Activated naive CD4-positive, alpha-beta T cell treated with anti-CD3 and anti-CD28 coated beads, Interleukin-2, amount 50 U/mL, for 72 hours (primary cell): ENCODE results near the gene CLIC5. TPM values are rescaled to one million over a fixed set of nuclear protein-coding genes. Genes with fewer than 3 reads are reported as not detected.

Source experiments
- ATAC-seq, 2 donors: fragments of 150-1000 bp; cut with Tn5 transposase; 2 replicates each; pipeline ENCODE4 v1.10.0; 2021; ENCODE audit warnings: mild to moderate bottlenecking in 2 of 2, moderate library complexity in 2 of 2
- DNase-seq, 2 donors: peaks; one replicate each; pipeline ENCODE4 v3.0.0; 2021 to 2022; ENCODE audit warnings: low spot score in 2 of 2
- H3K27ac Mint-ChIP-seq, 2 donors: one replicate each; pipeline ENCODE4 v1.8.0; 2022; ENCODE audit warnings: mild to moderate bottlenecking in 2 of 2, mixed read lengths in 2 of 2
- H3K36me3 Mint-ChIP-seq, 2 donors: one replicate each; pipeline ENCODE4 v1.8.0; 2022; ENCODE audit warnings: mixed read lengths in 2 of 2
- H3K9me3 Mint-ChIP-seq, 2 donors: one replicate each; pipeline ENCODE4 v1.8.0; 2022; ENCODE audit warnings: mixed read lengths in 2 of 2
- total RNA-seq, 2 donors: library from RNA; stranded (reverse); gene quantifications; one replicate each; pipeline ENCODE4 v1.2.3, GENCODE V29; 2022

CLIC5 gene
- total RNA-seq, 2 donors from 2014 or later: 1.8 to 8.4 TPM

- ATAC-seq (peak in 1 of 2 donors; percentile 13), DNase-seq (peak in 1 of 2 donors; percentile 57)
- Mint-ChIP-seq H3K27ac (peak overlapping the region; percentile 3 to 23), H3K9me3 (peaks cover 0 to 5% of the 10 kb centered on the region in 2 donors), H3K36me3 (peaks cover 7 to 10% of the 10 kb centered on the region in 2 donors)
These were observed 1.0 kb downstream of the CLIC5 start for GRCh38 chr6:46014511-46015118.

DNA sequence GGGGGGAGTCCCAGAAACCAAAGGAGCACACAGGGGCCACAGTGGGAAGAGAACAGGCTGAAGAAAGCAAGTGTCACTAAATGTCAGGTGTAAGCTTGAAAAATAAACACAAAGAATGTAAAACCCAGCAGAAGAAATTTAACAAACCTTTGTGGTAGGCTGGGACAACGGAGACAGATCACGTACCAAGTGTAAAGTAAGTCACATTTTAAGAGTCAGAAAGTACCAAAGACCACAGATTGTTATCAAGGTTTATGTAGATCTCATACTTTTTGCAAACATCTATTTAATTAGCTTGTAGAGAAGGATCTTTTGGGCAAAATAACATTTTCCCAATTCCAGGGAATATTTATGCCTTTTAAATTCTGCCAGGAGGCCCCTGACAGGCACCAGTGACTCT, 1.6 kb downstream of the CLIC5 start:
- ATAC-seq: peak in 1 of 2 donors; percentile 13
- Mint-ChIP-seq H3K9me3 (peaks cover 0 to 5% of the 10 kb centered on the region in 2 donors), H3K36me3 (peaks cover 7 to 10% of the 10 kb centered on the region in 2 donors), H3K27ac (peak overlapping the region in 1 of 2 donors; percentile 3)
- DNase-seq: no peak

DNA sequence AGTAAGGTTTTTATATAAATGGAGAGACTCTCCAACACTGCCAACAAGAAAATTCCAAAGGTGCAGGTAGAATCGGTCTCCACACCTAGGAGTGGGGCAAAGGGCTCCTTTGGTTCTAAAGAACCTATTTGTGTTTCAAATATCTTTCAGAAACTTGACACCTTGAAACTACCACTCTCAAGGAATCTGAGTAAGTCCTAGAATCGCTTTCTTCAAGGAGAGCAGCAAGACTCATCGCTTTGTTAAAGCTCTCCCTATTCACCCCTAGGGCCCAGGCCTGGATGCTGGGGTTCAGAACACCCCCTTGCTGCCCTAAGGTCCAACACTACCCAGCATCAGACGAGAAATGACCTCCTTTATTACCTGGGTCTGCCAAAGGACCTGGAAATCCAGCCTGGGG, 2.0 kb downstream of the CLIC5 start:
- Mint-ChIP-seq H3K27ac (peak overlapping the region in 1 of 2 donors; percentile 3), H3K36me3 (peaks cover 7 to 10% of the 10 kb centered on the region in 2 donors), H3K9me3 (peaks cover 0 to 5% of the 10 kb centered on the region in 2 donors)
- ATAC-seq (no peak), DNase-seq (no peak)

- ATAC-seq (no peak), DNase-seq (no peak)
- Mint-ChIP-seq H3K27ac (no peak overlapping the region), H3K9me3 (peaks cover 0 to 11% of the 10 kb centered on the region in 2 donors), H3K36me3 (peaks cover 7 to 10% of the 10 kb centered on the region in 2 donors)
These were observed 2.8 kb downstream of the CLIC5 start for GRCh38 chr6:46012834-46013233.

GRCh38 chr6:46011188-46012085, 4.2 kb downstream of the CLIC5 start:
- peak; percentile 60 to 71 for DNase-seq
- Mint-ChIP-seq H3K9me3 (peaks cover 0 to 6% of the 10 kb centered on the region in 2 donors), H3K27ac (peak overlapping the region; percentile 40 to 76), H3K36me3 (peaks cover under 1 to 5% of the 10 kb centered on the region in 2 donors)
- ATAC-seq: peak; percentile 83 to 96

DNA sequence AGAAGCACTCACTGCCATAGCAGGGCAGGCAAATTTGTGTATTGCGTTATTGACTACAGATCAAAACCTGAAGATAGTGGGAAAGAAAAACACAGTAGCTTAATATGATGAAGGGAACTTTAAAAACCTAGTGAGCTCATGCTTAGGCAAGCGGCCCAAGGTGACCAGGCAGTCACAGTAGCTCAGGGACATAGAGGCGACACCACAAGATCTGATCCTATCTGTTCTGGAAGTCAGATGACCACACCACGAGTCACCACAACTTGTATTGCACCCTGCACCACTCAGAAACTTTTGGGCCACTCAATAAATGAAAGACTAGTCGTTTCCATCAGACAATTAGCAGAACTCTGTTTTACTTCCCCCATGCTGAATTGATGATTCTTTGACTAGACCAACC, 4.9 kb downstream of the CLIC5 start:
- H3K27ac Mint-ChIP-seq: peak overlapping the region; percentile 40 to 76
- H3K36me3 Mint-ChIP-seq: peaks cover 0 to 5% of the 10 kb centered on the region in 2 donors
- ATAC-seq (peak; percentile 1 to 66), DNase-seq (no peak)
- H3K9me3 Mint-ChIP-seq: peaks cover 0 to 6% of the 10 kb centered on the region in 2 donors

GRCh38 chr6:46010270-46010669, 5.4 kb downstream of the CLIC5 start:
- H3K27ac Mint-ChIP-seq: peak overlapping the region in 1 of 2 donors; percentile 76
- DNase-seq (no peak), ATAC-seq (no peak)
- H3K9me3 Mint-ChIP-seq: peaks cover 0 to 6% of the 10 kb centered on the region in 2 donors
- H3K36me3 Mint-ChIP-seq: peaks cover 0 to 5% of the 10 kb centered on the region in 2 donors

GRCh38 chr6:46002264-46002663, 13.4 kb downstream of the CLIC5 start:
- Mint-ChIP-seq H3K9me3 (no peaks in the 10 kb centered on the region), H3K27ac (no peak overlapping the region), H3K36me3 (no peaks in the 10 kb centered on the region)
- DNase-seq (no peak), ATAC-seq (no peak)

DNA sequence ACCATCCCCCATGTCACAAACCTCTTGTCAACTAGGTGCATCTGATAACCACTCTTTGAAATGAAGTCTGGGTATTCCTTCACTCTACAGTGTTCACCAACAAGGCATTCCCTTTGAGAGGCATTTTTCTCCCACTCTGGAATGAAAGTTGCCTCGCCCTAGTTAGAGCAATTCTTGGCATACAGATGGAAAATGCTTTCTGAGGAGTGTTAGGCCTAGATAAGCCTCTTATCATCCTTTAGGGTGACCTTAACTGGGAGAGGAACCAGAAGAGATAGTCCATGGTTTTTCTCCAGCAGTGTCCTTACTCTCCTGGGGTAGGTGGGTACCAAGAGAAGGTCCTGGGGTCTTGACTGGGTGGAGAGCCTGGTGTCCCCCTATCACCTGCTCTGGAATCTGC, 14.8 kb downstream of the CLIC5 start:
- DNase-seq (no peak), ATAC-seq (no peak)
- H3K36me3 Mint-ChIP-seq: no peaks in the 10 kb centered on the region

DNA sequence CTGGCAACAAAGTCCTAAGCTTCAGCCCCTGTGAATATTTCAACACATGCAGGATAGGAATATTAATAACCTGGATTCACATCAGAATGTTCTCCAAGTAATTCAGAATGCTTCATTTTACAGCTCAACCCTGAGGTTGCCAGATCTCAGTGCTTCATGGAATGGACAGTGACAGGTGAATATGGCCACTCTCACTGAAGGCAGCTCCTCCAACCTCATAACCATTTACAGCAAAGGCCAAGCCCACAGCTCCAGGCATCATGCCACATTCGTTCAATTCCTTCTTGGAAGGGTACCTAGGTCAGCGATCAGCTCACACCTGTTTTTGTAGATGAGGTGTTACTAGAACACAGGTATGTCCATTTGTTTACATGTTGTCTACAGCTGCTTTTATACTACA, 17.1 kb downstream of the CLIC5 start:
- H3K36me3 Mint-ChIP-seq: no peaks in the 10 kb centered on the region
- DNase-seq (no peak), ATAC-seq (no peak)
- no peak overlapping the region for H3K27ac Mint-ChIP-seq
- no peaks in the 10 kb centered on the region for H3K9me3 Mint-ChIP-seq

More for the DNA sequence above, 14.8 kb downstream of the CLIC5 start:
- H3K27ac Mint-ChIP-seq: no peak overlapping the region
- no peaks in the 10 kb centered on the region for H3K9me3 Mint-ChIP-seq

- H3K9me3 Mint-ChIP-seq: no peaks in the 10 kb centered on the region
- H3K27ac Mint-ChIP-seq: no peak overlapping the region
- no peak for DNase-seq
- ATAC-seq: no peak
- H3K36me3 Mint-ChIP-seq: no peaks in the 10 kb centered on the region
These were observed 17.7 kb downstream of the CLIC5 start for GRCh38 chr6:45997875-45998506.

DNA sequence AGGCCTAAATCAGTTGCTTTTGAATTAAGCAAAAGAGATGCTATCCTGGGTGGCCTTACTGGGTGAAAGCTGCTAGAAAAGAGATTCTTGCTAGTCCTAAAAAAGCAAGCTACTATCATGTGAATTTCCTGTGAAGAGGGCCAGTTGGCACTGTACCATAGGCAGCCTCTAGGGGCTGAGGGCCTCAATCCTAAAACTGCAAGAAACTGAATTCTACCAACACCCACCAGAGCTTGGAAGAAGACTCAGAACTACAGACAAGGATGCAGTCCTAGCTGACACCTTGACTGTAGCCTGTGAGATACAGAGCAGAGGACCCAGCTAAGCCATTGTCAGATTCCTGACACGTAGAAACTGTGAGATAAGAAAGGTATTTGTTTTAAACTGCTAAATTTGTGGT, 24.5 kb downstream of the CLIC5 start:
- Mint-ChIP-seq H3K27ac (peak overlapping the region in 1 of 2 donors; percentile 29), H3K36me3 (no peaks in the 10 kb centered on the region), H3K9me3 (no peaks in the 10 kb centered on the region)
- DNase-seq (no peak), ATAC-seq (no peak)

- no peak for DNase-seq
- Mint-ChIP-seq H3K9me3 (peaks cover 0 to 8% of the 10 kb centered on the region in 2 donors), H3K27ac (no peak overlapping the region), H3K36me3 (no peaks in the 10 kb centered on the region)
- ATAC-seq: peak in 1 of 2 donors; percentile 94
These were observed 25.5 kb downstream of the CLIC5 start for GRCh38 chr6:45990162-45990561.

DNA sequence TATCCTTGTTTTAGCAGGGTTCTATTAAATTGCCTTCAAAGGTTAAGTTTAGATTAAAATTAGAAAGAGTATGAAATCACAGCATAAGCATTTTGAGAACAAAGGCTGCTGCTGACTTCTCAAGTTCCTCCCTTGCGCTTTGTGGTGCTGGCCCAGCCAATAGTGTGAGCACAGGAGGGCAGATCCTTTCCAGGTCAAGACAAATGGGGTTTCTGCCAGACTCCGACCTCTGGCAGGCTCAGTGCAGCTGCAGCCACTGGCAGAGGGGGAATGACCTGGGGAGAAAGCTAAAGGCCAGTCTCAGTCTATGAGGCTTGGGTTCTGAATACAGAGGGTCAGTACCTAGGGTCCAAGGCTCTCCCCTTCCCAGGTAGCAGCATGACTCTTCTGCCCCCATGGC, 27.0 kb downstream of the CLIC5 start:
- H3K36me3 Mint-ChIP-seq: no peaks in the 10 kb centered on the region
- no peak for ATAC-seq
- H3K27ac Mint-ChIP-seq: no peak overlapping the region

DNA sequence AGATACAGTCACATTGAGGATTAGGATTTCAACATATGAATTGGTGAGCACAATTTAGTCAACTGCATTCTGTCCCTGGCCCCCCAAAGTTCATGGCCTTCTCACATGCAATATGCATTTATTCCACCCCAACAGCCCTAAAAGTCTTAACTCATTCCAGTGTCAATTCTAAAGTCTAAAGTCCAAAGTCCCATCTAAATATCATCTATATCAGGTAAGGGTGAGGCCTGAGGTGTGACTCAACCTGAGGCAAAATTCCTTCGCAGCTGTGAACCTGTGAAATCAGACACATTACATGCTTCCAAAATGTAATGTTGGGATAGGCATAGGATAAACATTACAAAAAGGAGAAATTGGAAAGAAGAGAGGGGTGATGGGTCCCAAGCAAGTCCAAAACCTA, 27.8 kb downstream of the CLIC5 start:
- H3K27ac Mint-ChIP-seq: no peak overlapping the region
- peaks cover 0 to 8% of the 10 kb centered on the region in 2 donors for H3K9me3 Mint-ChIP-seq
- DNase-seq (no peak), ATAC-seq (no peak)
- no peaks in the 10 kb centered on the region for H3K36me3 Mint-ChIP-seq

More for the DNA sequence above, 27.0 kb downstream of the CLIC5 start:
- H3K9me3 Mint-ChIP-seq: peaks cover 0 to 8% of the 10 kb centered on the region in 2 donors
- no peak for DNase-seq

- Mint-ChIP-seq H3K36me3 (no peaks in the 10 kb centered on the region), H3K27ac (no peak overlapping the region), H3K9me3 (peaks cover 0 to 8% of the 10 kb centered on the region in 2 donors)
- ATAC-seq (no peak), DNase-seq (no peak)
These were observed 28.9 kb downstream of the CLIC5 start for GRCh38 chr6:45986746-45987274.
